NCI-H510A (cell line): ENCODE results near the gene IP6K3.

Experiments
- DNase-seq: peaks from one replicate; lab custom pipeline; 2025; lab: John Stamatoyannopoulos, UW

The IP6K3 gene, protein sequence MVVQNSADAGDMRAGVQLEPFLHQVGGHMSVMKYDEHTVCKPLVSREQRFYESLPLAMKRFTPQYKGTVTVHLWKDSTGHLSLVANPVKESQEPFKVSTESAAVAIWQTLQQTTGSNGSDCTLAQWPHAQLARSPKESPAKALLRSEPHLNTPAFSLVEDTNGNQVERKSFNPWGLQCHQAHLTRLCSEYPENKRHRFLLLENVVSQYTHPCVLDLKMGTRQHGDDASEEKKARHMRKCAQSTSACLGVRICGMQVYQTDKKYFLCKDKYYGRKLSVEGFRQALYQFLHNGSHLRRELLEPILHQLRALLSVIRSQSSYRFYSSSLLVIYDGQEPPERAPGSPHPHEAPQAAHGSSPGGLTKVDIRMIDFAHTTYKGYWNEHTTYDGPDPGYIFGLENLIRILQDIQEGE

DNA sequence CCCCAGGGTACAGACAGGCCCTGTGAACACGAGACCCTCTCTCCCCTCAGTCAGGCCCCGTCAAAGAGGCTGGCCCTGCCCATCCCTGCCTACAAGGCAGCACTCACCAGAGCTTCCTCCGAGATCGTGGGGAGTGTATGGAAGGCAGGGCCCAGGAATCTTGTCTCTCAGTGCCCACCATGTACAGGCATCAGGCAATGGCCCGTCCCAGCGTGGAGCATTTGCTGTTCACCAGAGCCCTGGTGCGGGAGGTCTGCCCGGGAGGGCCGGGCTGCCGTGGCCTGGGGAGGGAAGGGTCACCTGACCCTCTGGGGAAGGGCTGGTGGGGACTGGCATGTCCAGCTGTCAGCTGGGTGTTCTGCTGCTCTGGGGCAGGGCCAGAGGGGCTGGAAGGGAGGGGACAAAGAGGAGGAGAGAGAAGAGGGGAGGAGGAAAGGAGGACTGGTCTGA lies at the start of gene IP6K3:
Gene IP6K3, minus strand, starts transcription at position 255 of the 450 bp plus-strand sequence. CDS start 11,429 bp downstream, outside the sequence.
- DNase-seq, result no peak

DNA sequence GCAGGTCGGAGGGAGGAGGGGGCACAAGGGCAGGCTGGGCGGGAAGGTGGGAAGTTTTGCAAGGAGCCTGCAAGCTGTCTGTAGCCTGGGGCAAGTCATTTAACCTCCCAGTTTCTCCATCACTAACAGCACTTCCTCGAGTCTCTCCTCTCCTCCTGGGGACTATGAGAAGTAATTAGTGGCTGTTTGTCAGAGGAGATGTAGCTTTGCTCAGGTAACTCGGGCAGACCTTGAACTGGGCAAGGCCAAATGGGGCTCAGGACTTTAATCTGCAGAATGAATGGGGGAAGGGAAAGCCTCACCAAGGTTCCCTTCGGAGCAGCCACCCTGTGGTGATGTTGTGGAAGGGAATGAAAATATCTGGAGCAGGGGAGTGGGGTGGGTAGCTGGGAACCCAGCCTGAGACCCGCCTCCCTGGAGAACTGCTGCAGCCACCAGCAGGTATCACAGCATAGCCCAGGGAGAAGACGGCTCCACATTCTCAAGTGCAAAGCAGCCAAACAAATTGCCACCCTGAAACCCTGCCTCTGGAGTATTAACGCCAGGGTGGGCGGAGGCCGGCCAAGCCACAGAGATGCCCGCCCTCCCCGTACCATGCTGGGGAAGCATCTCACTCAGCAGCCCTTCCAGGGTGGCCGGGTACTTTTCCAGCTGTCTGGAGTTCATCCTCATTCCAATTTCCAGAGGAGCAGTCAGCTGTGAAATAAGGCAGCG lies 48.4 kb upstream of the IP6K3 start:
- no peak for DNase-seq

DNA sequence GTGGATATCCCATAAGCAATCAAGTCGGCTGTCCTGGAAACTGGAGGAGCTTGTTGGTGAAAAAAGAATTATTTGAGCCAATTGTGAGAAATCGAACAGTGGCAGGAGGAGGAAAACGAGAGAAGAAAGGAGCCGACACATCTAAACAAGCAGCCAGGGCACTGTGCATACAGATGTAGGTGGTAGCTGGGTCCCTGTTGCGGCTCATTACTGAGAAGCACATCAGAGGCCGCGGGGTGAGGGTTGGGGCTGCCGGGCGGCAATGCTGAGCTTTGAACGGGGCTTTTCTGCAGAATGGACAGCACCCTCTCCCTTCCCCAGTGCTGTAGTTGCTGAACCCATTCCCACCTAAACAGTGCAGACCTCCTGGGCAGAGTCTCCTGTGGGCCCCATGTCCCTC lies 46.3 kb upstream of the IP6K3 start:
- no peak for DNase-seq

DNA sequence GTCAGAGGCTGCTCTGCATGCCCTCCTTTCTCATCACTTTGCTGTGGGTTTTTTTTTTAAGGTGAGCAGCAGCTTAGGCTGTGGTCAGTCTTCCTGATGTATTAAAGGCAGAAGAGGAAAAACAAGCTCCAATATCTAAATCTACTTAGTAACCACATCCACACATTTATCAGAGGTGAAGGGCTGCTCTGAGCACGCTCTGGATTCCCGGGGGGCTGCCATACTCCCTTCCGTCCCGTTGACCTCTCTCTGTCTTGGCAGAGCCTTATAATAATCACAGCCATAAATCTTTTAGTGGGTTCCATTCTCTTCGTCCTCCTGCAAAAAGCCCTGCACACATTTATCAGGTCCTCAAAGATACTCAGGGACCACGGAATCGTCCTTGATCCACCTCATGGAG lies 44.9 kb upstream of the IP6K3 start:
- no peak for DNase-seq

DNA sequence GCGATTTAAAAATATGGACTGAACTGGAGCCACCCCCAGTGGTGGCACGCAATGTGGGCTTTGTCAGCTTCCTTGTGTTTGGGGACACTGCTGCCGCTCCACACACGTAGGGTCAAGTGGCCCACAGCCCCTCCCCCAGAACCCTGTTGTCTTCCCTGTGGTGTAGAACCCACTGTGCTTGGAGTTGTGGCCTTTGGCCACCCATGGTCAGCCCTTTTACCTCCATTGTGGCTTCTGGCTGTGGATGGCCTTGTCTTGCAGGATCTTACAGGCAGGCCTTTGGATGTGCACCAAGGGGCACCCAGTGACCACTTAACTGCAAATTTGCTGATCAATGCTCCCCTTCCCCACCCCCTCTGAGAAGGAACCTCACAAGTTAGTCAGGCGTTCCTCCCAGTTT lies 44.2 kb upstream of the IP6K3 start:
- DNase-seq, result no peak

DNA sequence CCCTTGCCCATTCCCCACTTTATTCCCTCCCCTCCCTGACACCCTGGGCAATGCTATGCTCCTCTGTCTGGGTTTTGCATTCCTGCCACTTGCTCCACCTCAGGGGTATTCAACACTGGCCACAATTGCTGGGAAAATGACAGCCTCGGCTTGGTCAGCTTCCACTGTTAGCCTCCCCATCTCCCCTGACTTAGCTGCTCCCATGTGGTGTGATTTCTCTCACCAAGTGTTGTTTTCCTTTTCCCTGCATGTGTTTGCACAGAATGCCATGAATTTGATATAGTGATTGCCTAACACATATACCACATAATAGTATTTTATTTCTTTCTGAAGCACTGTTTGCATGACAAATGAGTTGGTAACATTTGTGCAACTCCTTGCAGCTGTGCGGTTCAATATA lies 43.7 kb upstream of the IP6K3 start:
- DNase-seq, result no peak

DNA sequence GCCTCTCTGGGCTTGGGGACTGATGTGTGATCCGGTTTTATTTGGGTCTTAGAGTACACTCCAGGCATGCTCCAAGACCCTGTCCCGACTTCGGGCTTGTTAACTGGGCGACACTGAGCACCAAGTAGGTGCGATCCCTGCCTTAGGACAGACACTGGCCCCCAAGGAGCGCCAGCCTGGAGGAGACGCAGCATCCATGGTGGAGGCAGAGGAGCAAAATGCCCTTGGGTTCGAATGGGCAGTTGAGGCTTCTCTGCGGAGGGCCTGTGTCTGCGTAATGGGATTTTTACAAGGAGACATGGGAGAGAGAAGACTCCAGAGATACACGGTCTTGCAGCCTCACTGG lies 42.8 kb upstream of the IP6K3 start:
- DNase-seq, result no peak

DNA sequence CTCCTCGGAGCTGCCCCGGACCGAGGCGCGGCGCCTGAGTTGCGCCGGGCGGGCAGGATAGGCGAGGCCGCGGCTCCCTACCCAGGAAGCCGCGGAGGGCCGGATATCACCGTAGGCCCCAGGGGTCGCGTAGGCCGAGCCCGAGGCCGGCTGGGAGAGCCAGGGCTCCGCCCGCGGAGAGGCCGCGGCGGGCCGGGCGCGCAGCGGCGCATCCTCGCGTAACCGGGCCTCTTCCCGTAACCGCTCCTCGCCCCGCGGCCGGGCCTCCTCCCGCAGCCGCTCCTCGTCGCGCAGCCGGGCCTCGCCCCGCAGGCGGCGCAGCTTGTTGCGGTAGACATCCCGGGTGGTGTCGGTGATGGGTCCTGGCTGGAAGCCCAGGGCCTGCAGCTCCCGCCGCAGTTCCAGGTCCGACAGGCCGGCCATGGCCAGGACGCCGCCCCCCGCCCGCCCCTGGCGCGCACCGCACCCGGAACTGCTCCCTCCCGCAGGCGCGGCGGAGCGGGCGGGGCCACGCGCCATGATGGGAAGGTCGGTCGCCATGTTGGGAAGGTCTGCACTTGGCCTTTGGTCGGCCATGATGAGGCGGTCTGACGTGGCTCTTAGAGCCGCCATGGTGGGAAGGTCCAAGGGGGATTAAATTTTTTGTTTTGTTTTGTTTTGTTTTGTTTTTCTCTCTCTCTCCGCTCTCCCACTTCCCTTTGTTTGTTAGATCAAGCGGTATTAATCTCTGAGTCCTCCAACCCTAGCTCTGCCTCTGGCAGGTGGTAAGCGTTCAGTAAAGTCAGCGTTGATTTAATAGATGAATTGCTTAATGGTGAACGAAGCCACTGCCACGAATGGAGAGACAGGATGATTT lies 42.2 kb upstream of the IP6K3 start, which contains the start of gene LEMD2:
Gene LEMD2, minus strand, starts transcription at position 437 of the 856 bp plus-strand sequence. Its CDS starts 14 bp downstream, at position 423.
- peak; percentile 92 for DNase-seq

DNA sequence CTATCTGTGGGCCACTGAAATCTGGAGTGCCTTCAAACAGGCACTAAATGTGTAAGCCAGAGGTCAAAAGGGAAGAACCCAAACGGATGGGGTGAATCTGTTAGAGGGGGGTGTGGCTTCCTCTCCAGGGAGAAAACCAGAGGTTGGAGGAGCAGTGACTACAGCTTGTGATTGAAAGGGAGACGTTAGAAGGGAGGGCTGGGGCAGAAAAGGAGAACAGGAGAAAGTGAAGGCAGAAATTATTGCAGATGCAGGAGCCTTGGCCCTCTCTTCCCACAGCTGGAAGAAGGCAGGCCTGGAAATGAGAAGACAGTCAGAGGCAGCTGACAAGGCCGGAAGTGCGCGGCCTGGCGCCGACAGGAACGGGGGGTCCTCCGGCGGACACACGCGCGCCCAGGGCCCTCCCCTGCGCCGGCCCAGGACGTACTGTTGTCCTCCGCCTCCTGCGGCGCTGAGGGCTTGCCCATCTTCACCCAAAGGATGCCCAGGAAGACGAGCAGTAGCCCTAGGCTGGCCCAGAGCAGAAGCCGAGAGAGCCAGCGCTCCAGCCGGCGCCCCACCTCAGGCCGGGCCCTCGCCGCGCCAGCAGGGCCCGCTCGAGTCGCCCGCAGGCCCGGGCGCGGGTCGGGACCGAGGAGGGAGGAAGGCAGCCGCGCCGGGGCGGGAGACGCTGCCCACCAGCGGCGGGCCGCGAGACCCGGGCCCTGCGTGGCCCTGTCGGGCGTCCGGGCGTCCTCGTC lies 41.4 kb upstream of the IP6K3 start:
- peak; percentile 47 for DNase-seq

DNA sequence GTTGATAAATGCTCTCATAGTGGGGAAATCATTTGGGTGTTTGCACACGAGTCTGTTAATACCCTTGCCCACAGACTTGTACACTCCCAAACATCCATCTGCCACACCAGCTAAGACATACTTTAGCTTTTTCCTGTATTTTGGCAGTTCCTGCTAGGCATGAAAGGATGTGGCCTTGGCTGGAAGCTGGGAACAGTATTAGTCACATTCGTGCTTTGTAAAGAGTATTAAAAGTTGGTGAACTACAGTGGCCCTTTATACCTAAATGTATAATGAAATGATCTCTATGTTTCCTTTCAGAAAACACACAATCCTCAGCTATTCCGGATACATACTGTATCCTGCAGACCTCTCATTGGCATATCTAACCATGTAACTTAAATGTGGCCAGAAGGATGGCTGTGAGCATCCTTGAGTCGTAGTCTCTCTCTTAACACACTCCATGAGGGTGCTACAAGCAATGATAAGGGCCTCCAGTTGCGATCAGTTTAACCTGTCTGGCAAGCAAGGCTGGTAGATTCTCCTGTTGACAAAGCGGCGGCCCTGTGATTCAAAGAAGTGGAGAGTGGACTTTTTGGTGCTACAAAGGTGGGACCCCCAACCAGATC lies 40.7 kb upstream of the IP6K3 start:
- DNase-seq, result peak; percentile 42

DNA sequence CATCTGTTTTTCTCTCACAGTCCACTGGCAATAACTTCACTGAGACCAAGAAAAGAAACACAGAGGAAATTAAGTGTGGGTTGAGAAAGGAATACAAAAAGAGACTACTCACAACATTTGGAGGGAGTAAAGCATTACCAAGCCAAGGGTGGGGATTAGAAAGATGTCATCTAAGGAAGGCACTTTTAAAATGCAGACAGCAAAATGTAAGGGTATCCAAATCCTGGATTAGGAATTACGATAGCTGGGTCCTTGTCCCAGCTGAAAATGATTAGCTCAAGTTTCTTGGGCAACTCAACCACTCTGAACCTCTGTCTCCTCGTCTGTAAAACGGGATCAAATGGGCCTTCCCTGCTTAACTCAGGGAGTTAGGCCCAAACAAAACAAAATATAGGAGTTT lies 40.0 kb upstream of the IP6K3 start:
- DNase-seq, result no peak

DNA sequence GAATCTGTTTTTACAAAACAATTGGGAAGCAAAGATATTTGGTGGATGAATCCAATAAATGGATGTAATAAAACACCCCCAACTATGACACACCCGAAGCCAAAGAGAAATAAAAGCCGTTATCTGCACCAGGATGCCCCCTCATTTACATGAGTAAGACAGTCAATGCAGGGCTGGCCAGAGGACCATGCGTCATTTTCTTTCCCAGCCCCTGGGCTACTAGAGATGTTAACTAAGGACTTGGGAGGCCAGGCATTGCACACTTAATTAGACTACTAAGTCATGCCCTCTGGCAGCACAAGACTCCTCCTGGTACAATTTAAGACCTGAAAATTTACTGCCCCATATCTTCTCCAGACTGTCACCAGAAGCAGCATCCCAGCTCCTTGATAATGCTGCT lies 39.1 kb upstream of the IP6K3 start:
- DNase-seq, result no peak

DNA sequence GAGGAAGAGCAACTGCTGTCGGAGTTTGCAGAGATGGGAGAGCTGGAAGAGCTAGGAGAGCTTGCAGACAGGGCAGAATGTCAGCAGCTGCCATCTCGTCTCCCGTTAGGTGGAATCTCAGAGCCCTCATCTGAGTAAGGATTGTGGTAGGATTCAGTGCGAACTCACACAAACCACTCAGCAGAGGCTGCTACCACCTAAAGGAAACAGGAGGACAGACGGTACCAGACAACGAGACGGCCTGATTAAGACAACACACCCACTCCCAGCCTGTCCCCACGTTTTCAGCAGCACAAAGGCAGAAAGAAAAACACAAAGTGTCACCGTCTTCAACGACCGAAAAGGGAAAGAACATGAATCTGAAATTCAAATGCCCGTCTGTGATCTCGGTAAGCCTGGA lies 38.1 kb upstream of the IP6K3 start:
- no peak for DNase-seq

DNA sequence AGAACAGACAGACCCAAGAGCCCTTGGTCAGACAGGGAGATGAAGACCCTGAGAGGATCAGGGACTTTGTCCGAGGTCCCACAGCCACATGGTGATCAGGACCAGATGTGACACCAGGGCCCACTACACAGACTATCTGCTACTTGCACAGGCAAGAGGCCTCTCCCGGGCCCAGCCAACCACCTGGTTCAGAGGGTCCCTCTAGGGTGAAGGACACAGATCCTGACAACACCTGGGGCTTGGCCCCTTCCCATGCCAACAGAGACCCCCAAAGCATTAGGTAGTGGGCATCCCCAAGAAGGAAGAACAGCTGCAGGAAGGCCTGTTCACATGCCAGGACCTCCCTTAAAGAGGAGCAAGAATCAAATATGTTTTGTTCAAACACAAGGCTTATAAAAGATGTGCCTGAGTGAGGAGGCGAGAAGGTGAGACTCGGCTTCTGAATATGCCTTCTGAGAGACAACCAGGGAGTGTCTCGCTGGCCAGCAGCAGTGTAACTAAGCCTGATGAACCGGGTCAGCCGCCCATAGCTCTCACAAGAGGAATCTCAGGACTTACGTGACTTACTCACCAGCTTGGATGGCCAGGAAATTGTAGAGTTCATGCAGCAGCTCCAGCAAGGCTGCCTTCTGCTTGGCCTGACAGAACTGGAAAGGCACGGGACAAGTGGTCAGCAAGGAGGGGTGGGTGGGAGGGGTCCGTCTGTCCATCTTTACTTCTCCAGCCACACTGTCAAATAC lies 37.2 kb upstream of the IP6K3 start:
- DNase-seq, result no peak

DNA sequence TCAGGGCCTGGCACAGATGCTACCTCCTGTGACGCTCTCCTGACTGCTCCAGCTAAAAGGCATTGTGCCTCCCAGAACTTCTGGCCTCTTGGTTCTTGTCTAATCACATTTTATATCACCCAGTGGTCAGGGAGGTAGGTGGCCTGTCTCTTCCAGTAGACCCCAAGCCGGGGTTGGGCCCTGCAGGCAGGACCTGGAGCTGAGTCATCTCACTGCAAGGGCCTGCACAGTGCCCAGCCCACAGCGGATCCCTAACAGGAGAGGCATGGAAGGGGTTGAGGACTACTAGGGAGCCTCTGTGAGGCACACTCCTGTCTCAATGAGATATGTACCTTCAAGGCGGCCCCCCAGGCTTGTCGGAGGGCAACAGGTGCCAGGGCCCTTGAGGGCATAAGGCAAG lies 35.9 kb upstream of the IP6K3 start:
- DNase-seq, result no peak

DNA sequence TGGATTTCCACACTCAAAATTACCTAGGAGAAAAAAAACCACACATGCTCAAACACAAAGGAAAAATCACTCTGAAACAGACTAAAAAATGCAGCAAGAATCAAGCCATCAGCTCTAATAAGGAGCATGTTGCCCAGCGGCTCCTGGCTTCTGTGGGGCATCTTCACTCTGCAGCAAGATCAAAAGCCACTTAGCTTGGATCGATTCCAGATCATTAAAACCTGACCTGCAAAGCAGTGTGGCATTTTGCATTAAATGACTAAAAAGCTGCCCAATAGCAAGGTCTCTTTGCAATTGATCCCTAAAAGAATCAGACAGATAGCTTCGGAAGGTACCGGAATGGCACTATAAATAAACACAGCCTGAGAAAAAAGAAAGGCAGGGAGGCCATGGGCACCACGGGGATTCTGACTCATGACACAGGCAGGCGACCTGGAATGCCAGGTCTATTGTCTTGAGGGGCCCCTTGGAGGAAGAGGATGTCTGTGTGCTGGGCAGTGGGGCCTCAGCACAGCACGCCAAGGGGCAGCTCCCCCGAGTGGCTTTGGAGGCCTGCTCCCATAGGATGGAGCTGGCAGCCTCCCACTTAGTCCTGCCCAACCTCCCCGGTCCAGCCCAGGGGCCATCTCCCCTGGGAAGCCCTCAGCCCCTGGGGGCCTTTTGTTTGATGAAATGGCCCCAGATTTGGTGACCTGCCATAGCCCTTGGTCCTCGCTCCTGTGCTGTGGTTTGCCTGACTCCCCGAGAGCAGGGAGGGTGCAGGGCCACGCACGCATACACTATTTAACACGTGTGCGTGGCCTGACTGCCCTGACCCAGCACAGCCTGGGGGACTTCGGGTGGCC lies 34.6 kb upstream of the IP6K3 start:
- no peak for DNase-seq

DNA sequence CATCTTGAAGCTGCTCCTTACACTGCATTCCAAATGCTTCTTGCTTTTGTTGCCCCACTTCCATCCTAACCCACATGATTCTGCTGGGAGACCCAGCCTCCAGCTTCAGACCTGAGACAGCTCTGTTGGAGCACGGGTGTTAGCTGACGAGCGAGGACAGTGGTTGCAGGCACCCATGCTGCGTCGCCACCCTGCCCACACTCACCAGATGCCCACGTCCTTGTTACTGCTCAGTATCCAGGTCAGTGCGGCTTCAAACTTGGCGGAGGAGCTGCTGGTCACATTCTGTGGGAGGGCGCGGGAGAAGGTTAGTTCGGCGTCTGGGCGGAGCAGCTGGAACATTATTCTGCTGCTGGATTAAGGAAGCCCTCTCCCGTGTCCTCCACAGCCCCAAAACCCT lies 33.2 kb upstream of the IP6K3 start:
- DNase-seq, result no peak

DNA sequence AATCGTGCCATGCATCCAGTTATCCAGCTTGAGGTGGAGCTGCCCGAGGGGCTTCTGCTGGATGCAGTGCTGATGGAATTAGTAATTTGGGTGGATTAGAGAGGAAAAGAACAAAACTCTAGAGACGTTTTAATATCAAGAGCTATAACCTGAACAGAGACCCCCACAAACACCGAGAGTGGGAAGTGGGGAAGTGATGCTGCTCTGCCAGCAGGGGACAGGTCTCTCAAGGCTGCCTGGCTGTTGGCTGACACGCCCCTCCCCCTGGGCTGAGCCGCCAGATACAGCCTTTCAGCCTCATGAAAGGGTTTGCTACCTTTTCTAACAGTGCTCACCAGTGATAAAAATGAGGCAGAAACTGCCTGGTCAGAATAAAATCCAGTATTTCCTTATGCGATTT lies 32.6 kb upstream of the IP6K3 start:
- DNase-seq, result no peak

DNA sequence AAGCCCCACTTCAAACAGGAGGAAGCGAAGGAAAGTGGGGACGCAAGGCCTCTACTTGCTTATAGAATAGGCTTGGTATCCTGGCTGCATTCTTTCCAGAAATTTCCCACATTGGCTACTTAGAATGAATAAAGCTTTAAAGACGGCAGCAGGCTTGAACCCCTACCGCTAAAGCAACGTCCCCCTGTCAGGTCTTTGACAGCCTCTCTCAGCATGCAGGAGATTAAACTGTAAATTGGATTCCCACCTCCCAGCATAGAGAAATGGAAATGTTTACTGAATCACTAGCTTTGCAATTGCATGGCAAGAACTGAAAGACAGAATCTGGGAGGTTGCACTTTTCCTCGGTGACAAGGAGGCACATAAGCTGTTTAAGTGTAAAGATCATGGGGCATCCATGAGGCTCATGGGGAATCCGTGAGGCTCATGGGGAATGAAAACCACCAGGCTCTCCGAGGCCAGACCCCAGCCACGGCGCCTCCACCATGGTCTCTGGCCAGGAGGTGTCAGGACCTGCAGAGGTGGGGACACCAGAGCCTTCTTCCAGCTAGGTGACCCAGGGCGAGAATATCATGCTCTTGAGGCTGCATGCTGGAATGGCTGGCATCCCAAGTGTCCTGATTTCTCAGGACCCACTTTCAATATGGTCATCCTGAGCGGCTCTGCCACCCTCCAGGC lies 31.9 kb upstream of the IP6K3 start:
- no peak for DNase-seq
